ENCODE results near the gene IFNA10.
"Not testable (repeated sequence)": the region's sequence is repeated elsewhere in the genome, so short reads cannot be mapped to it uniquely, and the experiment has no call there.

IFNA10 gene
- total RNA-seq = 0 reads per million in 2 experiments

DNA sequence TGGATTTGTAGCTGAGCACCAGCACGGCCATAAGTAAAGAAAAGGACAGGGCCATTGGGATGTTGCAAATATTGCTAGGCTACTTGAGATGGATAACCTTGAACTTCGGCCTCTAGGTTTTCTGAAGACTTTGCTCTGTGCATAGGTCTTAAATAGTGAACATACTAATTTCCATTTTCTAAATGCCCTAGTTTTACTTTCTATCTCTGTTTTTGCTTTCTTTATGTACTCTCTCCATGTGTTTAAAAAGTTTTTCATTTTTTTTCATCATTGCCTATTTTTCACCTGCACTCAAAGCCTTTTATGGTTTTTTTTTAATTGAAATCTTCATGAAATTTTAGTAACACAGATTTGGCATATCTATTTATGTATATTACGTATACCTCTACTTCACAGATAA, at the start of gene IFNA10:
TSS of gene IFNA10 (minus strand) at position 101 of the 400 bp plus-strand sequence. CDS start at position 55, 46 bp downstream.
- DNase-seq (ENCODE audit: low read depth) = not testable (repeated sequence)

DNA sequence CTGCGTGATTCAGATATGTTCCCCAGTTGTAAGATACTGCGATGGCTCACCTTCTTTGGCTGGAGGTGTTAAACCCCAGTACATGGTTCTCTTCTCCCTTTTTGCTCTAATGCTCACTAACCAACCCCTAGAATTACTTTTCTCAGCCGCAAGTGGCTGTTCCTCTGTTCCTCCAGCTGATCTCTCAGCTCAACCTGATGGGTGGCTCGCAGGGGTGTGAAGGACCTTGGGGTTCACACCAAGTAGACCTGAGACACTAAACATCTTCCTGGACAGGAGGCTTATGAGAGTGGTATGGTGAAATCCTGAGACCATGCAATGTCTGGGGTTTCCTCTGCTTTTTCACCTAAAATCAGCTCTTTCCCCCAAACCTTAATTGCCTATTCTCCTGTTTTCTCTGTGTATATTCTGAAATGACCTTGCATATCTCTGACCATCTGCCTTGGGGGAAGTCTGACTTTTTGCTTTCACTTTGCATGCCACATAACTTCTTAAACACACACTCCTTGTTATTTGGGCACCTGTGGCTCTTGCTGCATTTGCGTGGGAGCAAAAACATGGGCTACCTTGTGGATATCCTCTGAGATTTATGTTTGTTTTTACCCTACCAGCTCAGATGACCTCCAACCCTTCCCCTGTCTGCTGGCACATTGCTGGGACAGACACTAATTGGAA, 48.7 kb upstream of the IFNA10 start:
- no peak for DNase-seq (ENCODE audit: low read depth)

DNA sequence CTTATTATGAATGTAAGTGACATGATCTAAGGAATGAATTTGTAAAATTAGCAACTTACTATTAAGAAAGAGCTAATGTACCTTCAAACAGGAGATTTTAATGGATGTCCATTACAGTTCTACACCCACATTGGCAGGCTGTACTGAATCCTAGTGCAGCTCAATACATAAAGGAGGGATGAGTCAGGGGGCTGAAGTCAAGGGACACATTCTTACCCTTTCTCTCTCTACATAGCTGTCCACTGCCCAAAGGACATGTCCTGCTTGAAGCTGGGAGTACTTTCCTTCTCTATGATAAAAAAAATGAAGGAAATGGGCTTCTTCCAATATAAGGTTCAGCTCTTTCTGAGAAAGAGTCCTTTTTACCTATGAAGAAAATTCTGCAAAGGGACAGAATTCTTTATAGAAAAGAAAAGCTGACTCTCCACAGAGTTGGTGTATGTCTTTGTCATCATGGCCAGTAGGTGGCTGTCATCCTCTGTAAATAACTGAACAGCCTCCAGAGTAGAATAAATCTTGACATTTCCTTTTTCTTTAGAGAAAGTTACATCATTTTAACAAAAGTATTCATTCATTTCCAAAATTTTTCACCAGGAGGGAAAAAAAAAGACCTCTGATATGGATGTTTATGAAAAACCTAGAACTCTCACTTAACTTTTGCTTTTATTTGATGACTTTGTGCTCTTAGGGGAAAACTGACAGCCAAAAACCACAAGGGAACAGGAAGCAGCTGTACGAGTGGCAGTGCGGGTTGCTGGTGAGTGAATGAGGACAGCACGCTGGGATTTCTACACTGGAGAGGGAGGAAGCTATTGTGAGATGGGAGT, 46.0 kb upstream of the IFNA10 start:
- no peak for DNase-seq (ENCODE audit: low read depth)

DNA sequence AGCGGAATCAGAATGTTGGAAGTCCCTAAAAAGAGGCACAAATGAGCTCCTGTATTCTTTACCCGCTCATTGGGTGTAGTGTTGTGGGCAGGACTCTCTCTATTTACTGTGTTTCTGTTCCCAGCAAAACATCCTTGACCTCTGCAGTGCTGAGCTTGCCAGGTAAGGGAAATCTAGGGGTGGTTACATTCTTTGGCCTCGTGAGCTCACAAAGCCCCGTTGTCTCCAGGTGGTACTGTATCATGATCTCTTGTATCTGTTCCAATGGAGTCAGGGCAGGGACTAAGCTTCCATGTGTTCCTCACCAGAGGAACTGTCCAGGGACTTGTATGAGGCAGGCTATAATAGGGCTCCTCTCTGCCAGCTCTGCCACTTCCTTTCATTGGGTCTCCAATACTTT, 44.7 kb upstream of the IFNA10 start:
- DNase-seq (ENCODE audit: low read depth) = no peak

DNA sequence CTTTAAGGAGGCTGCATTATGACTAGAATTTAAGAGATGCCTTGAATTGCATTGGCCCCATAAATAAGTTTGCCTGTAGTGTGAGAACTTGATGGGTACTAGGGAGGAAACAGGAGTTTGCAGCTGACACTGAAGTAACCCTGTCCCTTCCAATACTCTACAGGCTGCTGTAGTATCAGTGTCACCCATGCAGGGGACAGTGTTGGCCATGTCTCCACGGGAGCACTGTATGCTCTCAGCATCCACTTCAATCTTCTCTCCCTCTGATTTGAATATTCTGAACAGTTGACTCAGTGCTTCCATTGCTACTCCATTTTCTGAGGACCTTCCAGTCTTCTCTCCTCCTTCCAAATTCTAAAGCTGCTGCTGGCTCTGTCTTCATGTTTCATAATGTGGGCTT, 44.2 kb upstream of the IFNA10 start:
- DNase-seq (ENCODE audit: low read depth) = no peak

DNA sequence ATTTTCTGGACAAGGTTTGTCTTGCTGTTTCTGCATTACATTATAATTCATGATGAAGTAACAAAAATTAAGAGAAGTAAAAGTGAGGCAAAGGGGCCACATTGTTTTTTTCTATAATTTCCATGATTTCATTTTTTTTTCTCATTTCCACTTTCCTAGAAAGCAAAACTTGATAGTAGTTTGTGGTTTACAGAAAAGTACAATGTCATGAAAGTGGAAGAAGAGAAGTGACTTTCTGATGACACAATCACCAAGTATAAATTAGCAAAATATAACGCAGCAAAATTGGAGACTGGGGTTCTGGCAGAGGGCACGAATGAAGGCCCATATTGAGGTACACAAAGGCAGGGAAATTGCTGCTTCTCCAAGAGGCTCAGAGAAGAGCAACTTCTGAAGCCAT, 37.9 kb upstream of the IFNA10 start:
- DNase-seq (ENCODE audit: low read depth) = no peak

DNA sequence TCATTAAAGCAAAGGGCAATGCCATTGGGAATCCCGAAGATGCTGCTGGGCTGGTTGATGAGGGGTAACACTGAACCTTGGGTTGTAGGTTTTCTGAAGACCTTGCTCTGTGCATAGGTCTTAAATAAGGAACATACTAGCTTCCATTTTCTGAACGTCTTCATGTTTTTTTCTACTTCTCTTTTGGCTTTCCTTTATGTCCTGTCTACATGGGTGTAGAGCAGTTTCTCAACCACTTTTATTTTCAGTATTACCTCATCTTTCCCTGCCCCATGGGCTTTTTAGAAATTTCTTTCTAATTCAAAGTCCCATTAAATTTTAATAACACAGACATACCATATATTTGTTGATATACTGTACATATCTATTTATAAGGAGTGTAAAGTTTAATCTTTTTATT, 33.0 kb upstream of the IFNA10 start, which contains the start of gene IFNA14:
TSS of gene IFNA14 (minus strand) at position 95 of the 400 bp plus-strand sequence. CDS start at position 25, 70 bp downstream.
- no peak for DNase-seq (ENCODE audit: low read depth)

DNA sequence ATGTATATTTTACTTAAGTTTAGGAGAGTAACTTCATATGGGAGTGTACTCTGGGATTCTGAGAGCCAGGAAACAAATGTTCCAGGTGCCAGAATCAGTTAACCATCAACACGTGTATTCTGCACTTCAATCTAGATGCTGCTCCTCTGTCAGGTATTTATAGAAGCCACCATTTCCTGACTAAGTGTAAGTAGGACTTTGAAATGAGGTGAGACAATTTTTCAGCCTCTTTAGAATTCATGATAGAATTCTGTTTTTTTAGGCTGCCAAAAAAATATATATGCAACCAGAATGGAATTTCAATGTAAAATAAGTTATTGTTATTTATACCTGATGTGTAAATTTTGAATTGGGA, 29.4 kb upstream of the IFNA10 start:
- not testable (repeated sequence) for DNase-seq (ENCODE audit: low read depth)

DNA sequence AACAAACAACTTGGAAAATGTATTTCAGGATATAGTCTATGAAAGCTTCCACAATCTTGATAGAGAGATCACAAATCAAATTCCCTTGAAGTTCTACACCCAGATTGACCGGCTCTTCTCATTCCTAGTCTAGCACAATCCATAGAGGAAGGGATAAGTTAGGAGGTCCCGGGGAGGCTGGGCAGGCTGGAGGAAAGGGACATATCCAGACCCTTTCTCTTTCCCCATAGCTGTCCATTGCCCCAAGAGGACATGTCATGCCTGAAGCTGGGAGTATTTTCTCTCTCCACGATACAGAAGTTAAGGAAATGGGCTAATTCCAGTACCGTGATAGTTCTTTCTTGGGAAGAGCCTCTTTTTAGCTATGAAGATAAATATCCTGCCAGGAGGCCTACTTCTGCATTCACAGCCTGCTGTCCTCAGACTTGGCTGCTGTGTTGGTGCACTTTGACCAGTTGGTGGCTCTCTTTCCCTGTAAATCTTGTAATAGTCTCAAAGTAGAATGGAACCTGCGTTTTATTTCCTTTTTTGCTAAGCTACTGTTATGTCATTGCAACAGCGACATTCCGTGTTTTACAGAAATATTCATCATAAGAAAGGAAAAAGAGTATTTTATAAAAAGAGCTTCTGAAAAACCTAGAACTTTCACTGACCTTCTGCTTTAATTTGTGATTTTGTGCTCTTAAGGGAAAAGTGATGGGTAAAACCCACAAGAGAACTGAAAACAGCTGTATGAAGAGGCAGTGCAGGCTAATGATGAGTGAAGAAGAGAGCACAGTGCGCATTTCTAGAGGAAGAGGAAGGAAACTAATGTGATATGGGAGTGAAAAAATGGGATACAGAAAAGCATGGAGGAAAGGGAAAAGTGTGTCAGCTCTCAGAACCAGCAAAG, 28.8 kb upstream of the IFNA10 start:
- DNase-seq (ENCODE audit: low read depth) = not testable (repeated sequence)

DNA sequence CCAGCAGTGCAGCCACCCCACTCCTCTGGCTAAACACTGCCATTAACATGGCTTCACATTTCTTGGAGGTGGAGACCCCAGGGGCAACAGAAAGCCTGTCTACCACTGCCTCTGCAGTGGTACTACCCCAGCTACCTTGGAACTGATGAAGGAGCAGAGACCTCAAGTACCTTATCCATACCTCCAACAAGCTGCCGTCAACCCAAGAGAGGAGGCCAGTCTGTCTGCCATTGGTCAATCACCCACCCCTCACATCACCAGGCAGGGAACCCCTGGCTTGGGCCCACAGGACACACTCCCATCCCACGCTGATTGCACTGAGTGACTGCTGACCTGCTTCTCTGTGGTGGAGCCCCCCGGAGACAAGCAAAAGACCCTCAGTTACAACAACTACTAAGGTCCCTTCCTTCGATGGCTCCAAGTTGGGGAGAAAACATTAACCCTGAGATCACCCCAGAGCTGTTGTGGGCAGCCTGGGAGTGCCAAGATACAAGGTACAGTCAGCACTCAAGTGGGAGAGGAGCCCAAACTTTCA, 27.3 kb upstream of the IFNA10 start:
- DNase-seq (ENCODE audit: low read depth) = no peak

DNA sequence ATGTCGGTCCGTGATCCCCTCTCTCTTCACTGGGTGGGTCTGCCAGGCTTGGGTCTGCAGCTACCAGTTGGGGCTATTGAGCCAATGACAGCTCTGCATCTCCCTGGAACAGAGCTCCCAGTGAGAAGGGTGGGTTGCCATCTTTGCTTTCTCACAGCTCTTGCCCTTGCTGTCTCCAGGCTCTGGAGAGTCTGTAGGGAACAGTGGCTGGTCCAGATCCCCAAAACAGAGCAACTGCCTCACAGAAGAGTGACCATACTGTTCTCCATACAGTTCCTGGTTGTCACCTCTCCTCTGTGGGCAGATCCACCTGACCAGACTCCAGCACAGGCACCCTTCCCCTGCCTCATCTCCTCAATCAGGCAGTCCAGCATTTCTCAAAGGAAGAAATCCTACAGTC, 26.3 kb upstream of the IFNA10 start:
- no peak for DNase-seq (ENCODE audit: low read depth)

DNA sequence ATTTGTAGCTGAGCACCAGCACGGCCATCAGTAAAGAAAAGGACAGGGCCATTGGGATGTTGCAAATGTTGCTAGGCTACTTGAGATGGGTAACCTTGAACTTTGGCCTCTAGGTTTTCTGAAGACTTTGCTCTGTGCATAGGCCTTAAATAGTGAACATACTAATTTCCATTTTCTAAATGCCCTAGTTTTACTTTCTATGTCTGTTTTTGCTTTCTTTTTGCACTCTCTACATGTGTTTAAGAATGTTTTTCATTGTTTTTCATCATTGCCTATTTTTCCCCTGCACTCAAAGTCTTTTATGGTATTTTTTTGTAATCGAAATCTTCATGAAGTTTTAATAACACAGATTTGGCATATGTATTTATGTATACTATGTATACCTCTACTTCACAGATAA, 21.2 kb upstream of the IFNA10 start, which contains the start of gene IFNA17:
TSS of gene IFNA17 (minus strand) at position 101 of the 400 bp plus-strand sequence. CDS start at position 52, 49 bp downstream.
- DNase-seq (ENCODE audit: low read depth) = no peak

DNA sequence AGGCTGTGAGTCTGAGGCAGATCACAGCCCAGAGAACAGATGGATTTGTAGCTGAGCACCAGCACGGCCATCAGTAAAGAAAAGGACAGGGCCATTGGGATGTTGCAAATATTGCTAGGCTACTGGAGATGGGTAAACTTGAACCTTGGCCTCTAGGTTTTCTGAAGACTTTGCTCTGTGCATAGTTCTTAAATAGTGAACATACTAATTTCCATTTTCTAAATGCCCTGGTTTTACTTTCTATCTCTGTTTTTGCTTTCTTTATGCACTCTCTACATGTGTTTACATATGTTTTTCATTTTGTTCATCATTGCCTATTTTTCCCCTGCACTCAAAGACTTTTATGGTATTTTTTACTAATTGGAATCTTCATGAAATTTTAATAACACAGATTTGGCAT, 10.3 kb upstream of the IFNA10 start, which contains the start of gene IFNA16:
TSS of gene IFNA16 (minus strand) at position 101 of the 400 bp plus-strand sequence. CDS start at position 95, 6 bp downstream.
- not testable (repeated sequence) for DNase-seq (ENCODE audit: low read depth)

DNA sequence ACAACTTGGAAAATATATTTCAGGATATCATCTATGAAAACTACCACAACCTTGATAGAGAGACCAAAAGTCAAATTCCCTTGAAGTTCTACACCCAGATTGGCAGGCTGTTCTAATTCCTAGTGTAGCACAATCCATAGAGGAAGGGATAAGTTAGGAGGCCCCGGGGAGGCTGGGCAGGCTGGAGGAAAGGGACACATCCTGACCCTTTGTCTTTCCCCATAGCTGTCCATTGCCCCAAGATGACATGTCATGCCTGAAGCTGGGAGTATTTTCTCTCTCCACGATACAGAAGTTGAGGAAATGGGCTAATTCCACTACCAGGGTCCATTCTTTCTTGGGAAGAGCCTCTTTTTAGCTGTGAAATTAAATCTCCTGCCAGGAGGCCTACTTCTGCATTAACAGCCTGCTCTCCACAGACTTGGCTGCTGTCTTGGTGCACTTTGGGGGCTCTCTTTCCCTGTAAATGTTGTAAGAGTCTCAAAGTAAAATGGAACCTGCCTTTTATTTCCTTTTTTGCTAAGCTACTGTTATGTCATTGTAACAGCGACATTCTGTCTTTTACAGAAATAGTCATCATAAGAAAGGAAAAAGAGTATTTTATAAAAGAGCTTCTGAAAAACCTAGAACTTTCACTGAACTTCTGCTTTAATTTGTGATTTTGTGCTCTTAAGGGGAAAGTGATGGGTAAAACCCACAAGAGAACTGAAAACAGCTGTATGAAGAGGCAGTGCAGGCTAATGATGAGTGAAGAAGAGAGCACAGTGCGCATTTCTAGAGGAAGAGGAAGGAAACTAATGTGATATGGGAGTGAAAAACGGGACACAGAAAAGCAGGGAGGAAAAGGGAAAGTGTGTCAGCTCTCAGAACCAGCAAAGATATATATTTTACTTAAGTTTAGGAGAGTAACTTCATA, 6.7 kb upstream of the IFNA10 start:
- DNase-seq (ENCODE audit: low read depth) = not testable (repeated sequence)

DNA sequence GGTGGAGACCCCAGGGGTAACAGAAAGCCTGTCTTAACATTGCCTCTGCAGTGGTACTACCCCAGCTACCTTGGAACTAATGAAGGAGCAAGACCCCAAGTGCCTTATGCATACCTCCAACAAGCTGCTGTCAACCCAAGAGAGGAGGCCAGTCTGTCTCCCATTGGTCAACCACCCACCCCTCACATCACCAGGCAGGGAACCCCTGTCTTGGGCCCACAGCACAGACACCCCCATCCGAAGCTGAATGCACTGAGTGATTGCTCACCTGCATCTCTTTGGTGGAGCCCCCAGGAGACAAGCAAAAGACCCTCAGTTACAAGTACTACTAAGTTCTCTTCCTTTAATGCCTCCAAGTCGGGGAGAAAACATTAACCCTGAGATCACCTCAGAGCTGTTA, 5.2 kb upstream of the IFNA10 start:
- DNase-seq (ENCODE audit: low read depth) = not testable (repeated sequence)

DNA sequence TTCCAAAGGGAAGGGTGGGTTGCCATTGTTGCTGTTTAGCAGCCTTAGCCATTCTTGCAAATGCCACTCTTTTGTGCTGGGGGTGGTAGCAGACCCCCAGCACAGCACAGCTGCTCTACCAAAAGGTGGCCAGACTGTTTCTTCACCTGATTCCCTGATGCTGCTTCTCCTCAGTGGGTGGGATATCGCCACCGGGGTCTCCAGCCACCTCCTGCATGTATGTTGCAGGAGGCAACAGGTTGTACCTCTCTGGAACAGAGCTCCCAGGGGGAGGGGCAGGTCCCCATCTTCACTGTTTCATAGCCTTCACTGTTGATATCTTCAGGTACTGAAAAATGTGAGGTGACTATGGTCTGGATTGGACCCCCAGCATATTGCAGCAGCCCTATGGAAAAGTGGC, 3.8 kb upstream of the IFNA10 start:
- DNase-seq (ENCODE audit: low read depth) = not testable (repeated sequence)

DNA sequence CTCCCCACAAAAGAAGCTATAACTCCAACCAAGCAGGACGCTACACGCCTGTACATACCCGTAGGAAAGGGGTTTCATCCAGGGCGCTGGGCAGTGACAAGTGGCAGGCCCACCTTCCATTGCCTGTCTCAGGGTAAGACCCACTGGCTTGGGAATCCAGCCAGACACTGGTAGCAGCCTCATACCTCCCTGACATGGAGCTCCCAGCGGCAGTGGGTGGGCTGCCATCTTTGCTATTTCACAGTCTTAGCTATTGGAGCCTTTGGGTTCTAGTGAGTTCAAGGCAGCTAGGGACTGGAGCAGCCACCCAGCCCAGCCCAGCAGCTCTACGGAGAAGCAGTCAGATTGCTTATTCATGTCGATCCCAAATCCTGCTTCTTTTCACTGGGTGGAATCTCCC, 3.4 kb upstream of the IFNA10 start:
- DNase-seq (ENCODE audit: low read depth) = no peak

DNA sequence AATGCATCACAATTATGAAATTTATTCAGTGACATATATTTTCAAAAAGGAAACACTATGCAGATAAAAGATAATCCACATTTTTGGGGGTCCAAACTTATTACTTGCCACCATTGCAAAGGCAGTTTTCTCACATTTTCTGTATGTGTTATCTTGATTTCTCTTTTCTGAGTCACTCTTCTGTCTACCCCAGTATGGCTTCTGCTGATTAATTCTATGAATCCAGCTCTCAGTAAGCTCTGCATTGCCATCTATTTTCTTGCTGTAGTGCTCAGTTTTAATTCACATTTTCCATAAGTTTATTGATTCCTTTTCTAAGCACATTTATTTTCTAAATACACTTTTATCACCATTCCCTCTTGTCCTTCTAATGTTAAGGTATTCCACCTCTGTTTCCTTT, 1.7 kb downstream of the IFNA10 start:
- no peak for DNase-seq (ENCODE audit: low read depth)

DNA sequence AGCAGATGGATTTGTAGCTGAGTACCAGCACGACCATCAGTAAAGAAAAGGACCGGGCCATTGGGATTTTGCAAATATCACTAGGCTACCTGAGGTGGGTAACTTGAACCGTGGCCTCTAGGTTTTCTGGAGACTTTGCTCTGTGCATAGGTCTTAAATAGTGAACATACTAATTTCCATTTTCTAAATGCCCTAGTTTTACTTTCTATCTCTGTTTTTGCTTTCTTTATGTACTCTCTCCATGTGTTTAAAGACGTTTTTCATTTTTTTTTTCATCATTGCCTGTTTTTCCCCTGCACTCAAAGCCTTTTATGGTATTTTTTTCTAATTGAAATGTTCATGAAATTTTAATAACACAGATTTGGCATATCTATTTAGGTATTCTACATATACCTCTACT, 4.8 kb downstream of the IFNA10 start, which contains the start of gene IFNA7:
TSS of gene IFNA7 (minus strand) at position 101 of the 400 bp plus-strand sequence. CDS start at position 61, 40 bp downstream.
- not testable (repeated sequence) for DNase-seq (ENCODE audit: low read depth)
